ENCODE results near the gene GBP1. TPM values are rescaled to one million over a fixed set of nuclear protein-coding genes. Genes with fewer than 3 reads are reported as not detected.
"Not testable (repeated sequence)": the region's sequence is repeated elsewhere in the genome, so short reads cannot be mapped to it uniquely, and the experiment has no call there.

The GBP1 gene
- total and polyA plus RNA-seq, 2 experiments from 2014 or later, result 12.0 to 18.9 TPM

GRCh38 chr1:89087241-89087640, 22.2 kb upstream of the GBP1 start:
- H3K4me2 ChIP-seq, result no peak overlapping the region
- no peak overlapping the region for H3K4me3 ChIP-seq
- no peaks in the 10 kb centered on the region for H3K27me3 ChIP-seq
- TF ChIP-seq CTCF (IDR thresholded peaks at IDR 0.05; ENCODE audit: poor library complexity) (no peak), EZH2phosphoT487 (IDR thresholded peaks at IDR 0.05; ENCODE audit: low read depth, severe bottlenecking, unreplicated experiment) (no peak), EZH2 (IDR thresholded peaks at IDR 0.05; ENCODE audit: borderline replicate concordance) (no peak)
- H3K4me1 ChIP-seq (ENCODE audit: insufficient read depth), result peaks cover 5% of the 10 kb centered on the region
- no peaks in the 10 kb centered on the region for H3K9me2 ChIP-seq (replicated peaks; ENCODE audit: insufficient read depth)
- no peak overlapping the region for H2AFZ ChIP-seq
- DNase-seq (ENCODE audit: low spot score), result no peak
- no peaks in the 10 kb centered on the region for H3K79me2 ChIP-seq
- H4K20me1 ChIP-seq (ENCODE audit: insufficient read depth, poor library complexity, severe bottlenecking), result no peaks in the 10 kb centered on the region
- no peak overlapping the region for H3K27ac ChIP-seq
- no peaks in the 10 kb centered on the region for H3K36me3 ChIP-seq (replicated peaks; ENCODE audit: insufficient read depth, low read depth)
- H3K9me3 ChIP-seq (ENCODE audit: low read depth), result no peaks in the 10 kb centered on the region
- WGBS (ENCODE audit: low lambda C conversion rate, missing lambda C conversion rate), result 45% methylated on average over 8 of the region's 8 CpGs

GRCh38 chr1:89085781-89086180, 20.8 kb upstream of the GBP1 start:
- no peak for DNase-seq (ENCODE audit: low spot score)

GRCh38 chr1:89081005-89081404, 16.0 kb upstream of the GBP1 start:
- no peaks in the 10 kb centered on the region for H3K36me3 ChIP-seq (replicated peaks; ENCODE audit: insufficient read depth, low read depth)
- H3K4me3 ChIP-seq, result no peak overlapping the region
- H2AFZ ChIP-seq, result no peak overlapping the region
- 87% methylated on average over 3 of the region's 3 CpGs for WGBS (ENCODE audit: low lambda C conversion rate, missing lambda C conversion rate)
- no peaks in the 10 kb centered on the region for H3K27me3 ChIP-seq
- no peaks in the 10 kb centered on the region for H4K20me1 ChIP-seq (ENCODE audit: insufficient read depth, poor library complexity, severe bottlenecking)
- H3K27ac ChIP-seq, result no peak overlapping the region
- no peaks in the 10 kb centered on the region for H3K9me3 ChIP-seq (ENCODE audit: low read depth)
- no peaks in the 10 kb centered on the region for H3K4me1 ChIP-seq (ENCODE audit: insufficient read depth)
- TF ChIP-seq EZH2phosphoT487 (IDR thresholded peaks at IDR 0.05; ENCODE audit: low read depth, severe bottlenecking, unreplicated experiment) (no peak), EZH2 (IDR thresholded peaks at IDR 0.05; ENCODE audit: borderline replicate concordance) (no peak), CTCF (IDR thresholded peaks at IDR 0.05; ENCODE audit: poor library complexity) (no peak)
- H3K79me2 ChIP-seq, result no peaks in the 10 kb centered on the region
- H3K9me2 ChIP-seq (replicated peaks; ENCODE audit: insufficient read depth), result no peaks in the 10 kb centered on the region
- no peak overlapping the region for H3K4me2 ChIP-seq
- DNase-seq (ENCODE audit: low spot score), result no peak

More at GRCh38 chr1:89085781-89086180, 20.8 kb upstream of the GBP1 start:
- Histone ChIP-seq H3K4me2 (no peak overlapping the region), H3K9me3 (ENCODE audit: low read depth) (no peaks in the 10 kb centered on the region), H3K36me3 (replicated peaks; ENCODE audit: insufficient read depth, low read depth) (no peaks in the 10 kb centered on the region), H3K27ac (no peak overlapping the region), H3K4me1 (ENCODE audit: insufficient read depth) (peaks cover 5% of the 10 kb centered on the region), H2AFZ (no peak overlapping the region), H3K27me3 (no peaks in the 10 kb centered on the region), H3K79me2 (no peaks in the 10 kb centered on the region), H3K4me3 (no peak overlapping the region), H3K9me2 (replicated peaks; ENCODE audit: insufficient read depth) (no peaks in the 10 kb centered on the region), H4K20me1 (ENCODE audit: insufficient read depth, poor library complexity, severe bottlenecking) (no peaks in the 10 kb centered on the region)
- TF ChIP-seq EZH2 (IDR thresholded peaks at IDR 0.05; ENCODE audit: borderline replicate concordance) (no peak), EZH2phosphoT487 (IDR thresholded peaks at IDR 0.05; ENCODE audit: low read depth, severe bottlenecking, unreplicated experiment) (no peak), CTCF (IDR thresholded peaks at IDR 0.05; ENCODE audit: poor library complexity) (no peak)

- H3K36me3 ChIP-seq (replicated peaks; ENCODE audit: insufficient read depth, low read depth); H3K79me2 ChIP-seq; H3K4me2 ChIP-seq; H3K27ac ChIP-seq; H4K20me1 ChIP-seq (ENCODE audit: insufficient read depth, poor library complexity, severe bottlenecking); H3K4me1 ChIP-seq (ENCODE audit: insufficient read depth); H2AFZ ChIP-seq; H3K4me3 ChIP-seq; H3K27me3 ChIP-seq; H3K9me3 ChIP-seq (ENCODE audit: low read depth); DNase-seq (ENCODE audit: low spot score); H3K9me2 ChIP-seq (replicated peaks; ENCODE audit: insufficient read depth): not testable (repeated sequence)
- 86% methylated on average over 7 of the region's 7 CpGs for WGBS (ENCODE audit: low lambda C conversion rate, missing lambda C conversion rate)
Measured at GRCh38 chr1:89080068-89080467, 15.1 kb upstream of the GBP1 start.

GRCh38 chr1:89072466-89073065, 7.6 kb upstream of the GBP1 start:
- H3K4me2 ChIP-seq, result not testable (repeated sequence)

More at GRCh38 chr1:89072466-89073065, 7.6 kb upstream of the GBP1 start:
- H3K27ac ChIP-seq; H4K20me1 ChIP-seq (ENCODE audit: insufficient read depth, poor library complexity, severe bottlenecking); H3K36me3 ChIP-seq (replicated peaks; ENCODE audit: insufficient read depth, low read depth); H3K9me2 ChIP-seq (replicated peaks; ENCODE audit: insufficient read depth); DNase-seq (ENCODE audit: low spot score); H3K4me3 ChIP-seq; H2AFZ ChIP-seq; H3K9me3 ChIP-seq (ENCODE audit: low read depth); H3K4me1 ChIP-seq (ENCODE audit: insufficient read depth); H3K27me3 ChIP-seq; H3K79me2 ChIP-seq: not testable (repeated sequence)
- WGBS (ENCODE audit: low lambda C conversion rate, missing lambda C conversion rate), result 71% methylated on average over 8 of the region's 8 CpGs
